HepG2 (cell line): ENCODE results near the gene FGD4. TPM values are rescaled to one million over a fixed set of nuclear protein-coding genes. Genes with fewer than 3 reads are reported as not detected.

Experiments used
- ATF2 ChIP-seq: sonication (generic); formaldehyde crosslinking; IDR thresholded peaks from 2 replicates; pipeline ENCODE4 v1.4.0; 2020; ENCODE audit warnings: missing genetic modification reagents
- BCL6 ChIP-seq: IDR thresholded peaks from 2 replicates; pipeline ENCODE4 v1.6.1; 2016; ENCODE audit warnings: missing genetic modification reagents, missing compliant biosample characterization
- DNMT3B ChIP-seq: conservative IDR thresholded peaks from 2 replicates; pipeline ENCODE4 v1.6.1; 2016; ENCODE audit warnings: missing biosample characterization, control low read depth
- DPF2 ChIP-seq: sonication (generic); formaldehyde crosslinking; IDR thresholded peaks from 2 replicates; pipeline ENCODE4 v1.4.0; 2020; ENCODE audit warnings: mild to moderate bottlenecking, low read depth, missing genetic modification reagents, borderline replicate concordance
- FOXA3 ChIP-seq: IDR thresholded peaks from 2 replicates; pipeline ENCODE4 v1.6.1; 2016; ENCODE audit warnings: missing genetic modification reagents, missing compliant biosample characterization
- GFI1 ChIP-seq: sonication (generic); formaldehyde crosslinking; IDR thresholded peaks from 2 replicates; pipeline ENCODE4 v1.5.0; 2020; ENCODE audit warnings: missing genetic modification reagents, mild to moderate bottlenecking, borderline replicate concordance
- IRF2 ChIP-seq: IDR thresholded peaks from 2 replicates; pipeline ENCODE4 v1.6.1; 2018; ENCODE audit warnings: missing genetic modification reagents, missing compliant biosample characterization
- JUND ChIP-seq: sonication (generic); formaldehyde crosslinking; IDR thresholded peaks from 2 replicates; pipeline ENCODE4 v1.8.0; 2022; ENCODE audit warnings: mild to moderate bottlenecking, missing genetic modification reagents
- KDM6A ChIP-seq: IDR thresholded peaks from 2 replicates; pipeline ENCODE4 v1.6.1; 2016; ENCODE audit warnings: low read depth
- LCORL ChIP-seq, 2 experiments: fragments of 450-650 bp in 1 of 2; sonication (generic) in 1 of 2; formaldehyde crosslinking in 1 of 2; IDR thresholded peaks; 2 replicates each; pipeline versions ENCODE4 v1.5.0 to v1.6.1; 2017 to 2020; ENCODE audit warnings: antibody characterized with exemption in 1 of 2, missing genetic modification reagents in 1 of 2
- RXRB ChIP-seq: IDR thresholded peaks from 2 replicates; pipeline ENCODE4 v1.6.1; 2016; ENCODE audit warnings: borderline replicate concordance, missing genetic modification reagents, missing compliant biosample characterization
- SMAD3 ChIP-seq: sonication (generic); formaldehyde crosslinking; IDR thresholded peaks from 2 replicates; pipeline ENCODE4 v1.4.0; 2020; ENCODE audit warnings: missing genetic modification reagents
- TBL1XR1 ChIP-seq: fragments of 150-350 bp; IDR thresholded peaks from 2 replicates; pipeline ENCODE4 v1.6.1; 2014; ENCODE audit warnings: borderline replicate concordance, low read length; ENCODE audit not compliant: partially characterized antibody
- TEAD3 ChIP-seq: optimal IDR thresholded peaks from 2 replicates; pipeline ENCODE3; 2016; ENCODE audit warnings: borderline replicate concordance
- THAP11 ChIP-seq: IDR thresholded peaks from 2 replicates; pipeline ENCODE4 v1.6.1; 2016; ENCODE audit warnings: missing biosample characterization, missing genetic modification reagents
- ZHX1 ChIP-seq: sonication (generic); formaldehyde crosslinking; IDR thresholded peaks from 2 replicates; pipeline ENCODE4 v1.8.1; 2022; ENCODE audit warnings: low read depth, mild to moderate bottlenecking, missing genetic modification reagents
- ZNF225 ChIP-seq: sonication (generic); formaldehyde crosslinking; IDR thresholded peaks from 2 replicates; pipeline ENCODE4 v1.4.0; 2020; ENCODE audit warnings: mild to moderate bottlenecking, missing genetic modification reagents
- ZNF414 ChIP-seq: sonication (generic); formaldehyde crosslinking; IDR thresholded peaks from 2 replicates; pipeline ENCODE4 v1.5.0; 2020; ENCODE audit warnings: missing genetic modification reagents
- ZNF503 ChIP-seq: sonication (generic); formaldehyde crosslinking; IDR thresholded peaks from 2 replicates; pipeline ENCODE4 v1.4.0; 2020; ENCODE audit warnings: missing genetic modification reagents
- ZNF577 ChIP-seq: sonication (generic); formaldehyde crosslinking; IDR thresholded peaks from 2 replicates; pipeline ENCODE4 v1.4.0; 2020; ENCODE audit warnings: mild to moderate bottlenecking, low read depth, missing genetic modification reagents, borderline replicate concordance
- polyA plus RNA-seq, 8 experiments: library from polyadenylated mRNA; depleted of rRNA in 3 of 8; stranded (reverse) in 7 of 8; unstranded in 1 of 8; fragments of >200 nt; fragmentation: Illumina TruSeq in 4 of 8; extraction: Trizol in 4 of 8; gene quantifications; 2 replicates each; pipeline versions ENCODE4 v1.2.1 to v1.2.3, GENCODE V29; 2011 to 2016; ENCODE audit warnings: low read depth in 4 of 8, missing spikeins in 1 of 8, mixed read lengths in 1 of 8; ENCODE audit not compliant: insufficient read depth in 1 of 8
- total RNA-seq, 5 experiments: library from RNA; depleted of rRNA; stranded (reverse); fragments of >200 nt; fragmentation: Illumina TruSeq; extraction: Trizol; gene quantifications; 2 replicates each; pipeline ENCODE4 v1.2.3, GENCODE V29; 2016; ENCODE audit warnings: low read depth in 1 of 5

FGD4 gene
- total and polyA plus RNA-seq, 2 of the 13 experiments (the other 11 are each of a cell fraction or from before 2014, with no cell fraction given): 4.6 to 6.6 TPM

GRCh38 chr12:32437095-32437515 is 37.7 kb downstream of the FGD4 start (continued):
- TF ChIP-seq ZHX1 (CRISPR knock-in tag): no peak
- TF ChIP-seq DPF2: 0 out of 2 replicates have a peak, but pooled peaks have one; percentile 21
- peak; percentile 81 for TF ChIP-seq BCL6 (CRISPR knock-in tag)
- peak; percentile 81 for TF ChIP-seq FOXA3
- peak; percentile 92 for TF ChIP-seq TBL1XR1
- TF ChIP-seq TEAD3 (CRISPR knock-in tag): peak; percentile 98
- no peak for TF ChIP-seq ZNF577
- TF ChIP-seq ZNF225 (CRISPR knock-in tag): no peak
- TF ChIP-seq JUND (CRISPR knock-in tag): peak; percentile 85
- peak; percentile 51; the same call in 1 of the 2 replicates for TF ChIP-seq THAP11
- no peak for TF ChIP-seq KDM6A
- peak; percentile 35; the same call in 1 of the 2 replicates for TF ChIP-seq ZNF503
- peak; percentile 77 for TF ChIP-seq LCORL (IDR thresholded peaks at IDR 0.05)
- peak; percentile 95 for TF ChIP-seq LCORL (CRISPR knock-in tag; IDR thresholded peaks at IDR 0.05)
- TF ChIP-seq IRF2: 0 out of 2 replicates have a peak, but pooled peaks have one; percentile 34
- peak; percentile 82 for TF ChIP-seq ATF2 (CRISPR knock-in tag)
- TF ChIP-seq GFI1: peak; percentile 31; the same call in 1 of the 2 replicates
- peak; percentile 83; the same call in 1 of the 2 replicates for TF ChIP-seq RXRB (CRISPR knock-in tag)
- 0 out of 2 replicates have a peak, but pooled peaks have one; percentile 57 for TF ChIP-seq DNMT3B (CRISPR knock-in tag)
- no peak for TF ChIP-seq ZNF414 (CRISPR knock-in tag)
- 0 out of 2 replicates have a peak, but pooled peaks have one; percentile 50 for TF ChIP-seq SMAD3 (CRISPR knock-in tag)
